Body of pancreas (tissue), 4 donors: ENCODE results near the gene CIAO2A.

ENCODE experiments used
- POLR2A ChIP-seq, 3 donors: fragments of 450-650 bp; IDR thresholded peaks; one replicate each; pipeline ENCODE4 v1.6.1; 2016; ENCODE audit warnings: antibody characterized with exemption in 3 of 3, mild to moderate bottlenecking in 2 of 3
- TF ChIP-seq, protein P1 (sequence below), 7 experiments: fragments of 450-650 bp in 4 of 7; fragments of 200-600 bp in 3 of 7; sonication (generic) in 3 of 7; IDR thresholded peaks; one replicate each; pipeline ENCODE4 v1.5.1; 2016 to 2019; ENCODE audit warnings: antibody characterized with exemption in 7 of 7

- TF ChIP-seq, protein P1, sequence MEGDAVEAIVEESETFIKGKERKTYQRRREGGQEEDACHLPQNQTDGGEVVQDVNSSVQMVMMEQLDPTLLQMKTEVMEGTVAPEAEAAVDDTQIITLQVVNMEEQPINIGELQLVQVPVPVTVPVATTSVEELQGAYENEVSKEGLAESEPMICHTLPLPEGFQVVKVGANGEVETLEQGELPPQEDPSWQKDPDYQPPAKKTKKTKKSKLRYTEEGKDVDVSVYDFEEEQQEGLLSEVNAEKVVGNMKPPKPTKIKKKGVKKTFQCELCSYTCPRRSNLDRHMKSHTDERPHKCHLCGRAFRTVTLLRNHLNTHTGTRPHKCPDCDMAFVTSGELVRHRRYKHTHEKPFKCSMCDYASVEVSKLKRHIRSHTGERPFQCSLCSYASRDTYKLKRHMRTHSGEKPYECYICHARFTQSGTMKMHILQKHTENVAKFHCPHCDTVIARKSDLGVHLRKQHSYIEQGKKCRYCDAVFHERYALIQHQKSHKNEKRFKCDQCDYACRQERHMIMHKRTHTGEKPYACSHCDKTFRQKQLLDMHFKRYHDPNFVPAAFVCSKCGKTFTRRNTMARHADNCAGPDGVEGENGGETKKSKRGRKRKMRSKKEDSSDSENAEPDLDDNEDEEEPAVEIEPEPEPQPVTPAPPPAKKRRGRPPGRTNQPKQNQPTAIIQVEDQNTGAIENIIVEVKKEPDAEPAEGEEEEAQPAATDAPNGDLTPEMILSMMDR (IDR thresholded peaks at IDR 0.05) = no peak
- TF ChIP-seq POLR2A (IDR thresholded peaks at IDR 0.05) = no peak
These were observed 49.6 kb upstream of the CIAO2A start for GRCh38 chr15:64143276-64143675.
